BJ (cell line): ENCODE measurements around the gene SMC4. TPM values are rescaled to one million over a fixed set of nuclear protein-coding genes. Genes with fewer than 3 reads are reported as not detected.
A peak's percentile ranks its signal among the peaks of the same experiment; 100 is the strongest.

Source experiments
- CTCF ChIA-PET: fragments of 350-600 bp; formaldehyde crosslinking; extraction: SDS; loops from one replicate; lab custom pipeline; 2021; ENCODE audit warnings: antibody characterized with exemption, inconsistent platforms; lab: Yijun Ruan, JAX
- POLR2A ChIA-PET: fragments of 300-600 bp; sonication (Branson Sonifier 250); formaldehyde crosslinking; extraction: SDS; loops from one replicate; lab custom pipeline; 2021; ENCODE audit warnings: antibody characterized with exemption; lab: Charles Lee
- DNase-seq: peaks from one replicate; pipeline ENCODE4 v3.0.0-alpha.2; 2011; ENCODE audit warnings: low read depth
- H3K27me3 ChIP-seq: 2 replicates; pipeline ENCODE4 v1.6.0; 2011; ENCODE audit warnings: low read length; ENCODE audit not compliant: control insufficient read depth, insufficient read depth
- H3K36me3 ChIP-seq: 2 replicates; pipeline ENCODE4 v1.5.1; 2011; ENCODE audit warnings: low read length; ENCODE audit not compliant: control insufficient read depth, insufficient read depth
- H3K4me3 ChIP-seq: 2 replicates; pipeline ENCODE4 v1.5.1; 2011; ENCODE audit warnings: low read depth, mild to moderate bottlenecking, control low read depth, low read length
- polyA plus RNA-seq: library from polyadenylated mRNA; depleted of rRNA; stranded (reverse); fragments of >200 nt; gene quantifications from 2 replicates; pipeline ENCODE4 v1.2.3, GENCODE V29; 2011
- TF ChIP-seq, protein P1 (sequence below): IDR thresholded peaks from 2 replicates; pipeline ENCODE4 v1.5.1; 2011; ENCODE audit warnings: low read depth, mild to moderate bottlenecking, control low read depth, inconsistent platforms, low read length, moderate library complexity; ENCODE audit not compliant: insufficient read depth

SMC4 gene
- polyA plus RNA-seq, 1 experiment, result 26.1 TPM

DNA sequence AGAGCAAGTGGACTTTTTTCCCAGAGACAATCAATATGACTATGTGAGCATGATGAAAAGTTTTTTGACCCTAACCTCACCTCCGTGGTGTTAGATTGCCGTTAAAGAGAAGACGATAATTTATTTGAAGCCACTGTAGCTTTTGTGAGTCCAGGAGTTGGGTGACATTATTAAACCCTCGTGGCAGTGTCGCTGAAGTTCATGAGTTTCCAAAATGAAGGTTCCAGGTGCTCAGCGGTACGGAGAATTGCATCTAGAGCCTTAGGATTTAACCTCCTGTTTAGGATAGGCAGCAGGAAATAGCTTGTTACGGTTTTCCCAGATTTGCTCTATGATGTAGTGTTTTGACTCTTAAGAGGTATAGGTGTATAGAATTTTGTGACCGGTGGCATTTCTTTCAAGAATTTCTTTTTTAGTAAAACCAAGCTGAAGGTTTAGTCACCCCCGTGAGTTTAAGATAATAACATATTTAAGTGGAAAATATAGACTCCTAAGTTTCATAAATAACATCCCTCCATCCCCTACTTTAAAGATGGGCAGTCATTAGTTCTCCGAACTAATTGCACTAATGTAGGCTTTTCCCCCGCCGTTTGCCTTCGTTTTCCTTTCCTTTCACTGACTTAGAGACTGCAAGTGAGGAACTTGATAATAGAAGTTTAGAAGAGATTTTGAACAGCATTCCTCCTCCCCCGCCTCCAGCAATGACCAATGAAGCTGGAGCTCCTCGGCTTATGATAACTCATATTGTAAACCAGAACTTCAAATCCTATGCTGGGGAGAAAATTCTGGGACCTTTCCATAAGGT, 2.0 kb downstream of the SMC4 start:
- Histone ChIP-seq H3K4me3 (peak overlapping the region; percentile 57), H3K36me3 (no peaks in the 10 kb centered on the region), H3K27me3 (no peaks in the 10 kb centered on the region)
- POLR2A ChIA-PET, result interaction anchor here (0.7 kb wide), 1 partner anchor 40 kb away, joined by 10 read pairs; no protein-coding TSS in a partner anchor
- no peak for DNase-seq
- CTCF ChIA-PET, result interaction anchor here (0.6 to 1.6 kb wide), 3 partner anchors 10 to 246 kb away, joined by 3 to 6 read pairs (median 3); no protein-coding TSS in a partner anchor
- TF ChIP-seq, protein P1, sequence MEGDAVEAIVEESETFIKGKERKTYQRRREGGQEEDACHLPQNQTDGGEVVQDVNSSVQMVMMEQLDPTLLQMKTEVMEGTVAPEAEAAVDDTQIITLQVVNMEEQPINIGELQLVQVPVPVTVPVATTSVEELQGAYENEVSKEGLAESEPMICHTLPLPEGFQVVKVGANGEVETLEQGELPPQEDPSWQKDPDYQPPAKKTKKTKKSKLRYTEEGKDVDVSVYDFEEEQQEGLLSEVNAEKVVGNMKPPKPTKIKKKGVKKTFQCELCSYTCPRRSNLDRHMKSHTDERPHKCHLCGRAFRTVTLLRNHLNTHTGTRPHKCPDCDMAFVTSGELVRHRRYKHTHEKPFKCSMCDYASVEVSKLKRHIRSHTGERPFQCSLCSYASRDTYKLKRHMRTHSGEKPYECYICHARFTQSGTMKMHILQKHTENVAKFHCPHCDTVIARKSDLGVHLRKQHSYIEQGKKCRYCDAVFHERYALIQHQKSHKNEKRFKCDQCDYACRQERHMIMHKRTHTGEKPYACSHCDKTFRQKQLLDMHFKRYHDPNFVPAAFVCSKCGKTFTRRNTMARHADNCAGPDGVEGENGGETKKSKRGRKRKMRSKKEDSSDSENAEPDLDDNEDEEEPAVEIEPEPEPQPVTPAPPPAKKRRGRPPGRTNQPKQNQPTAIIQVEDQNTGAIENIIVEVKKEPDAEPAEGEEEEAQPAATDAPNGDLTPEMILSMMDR, result no peak

DNA sequence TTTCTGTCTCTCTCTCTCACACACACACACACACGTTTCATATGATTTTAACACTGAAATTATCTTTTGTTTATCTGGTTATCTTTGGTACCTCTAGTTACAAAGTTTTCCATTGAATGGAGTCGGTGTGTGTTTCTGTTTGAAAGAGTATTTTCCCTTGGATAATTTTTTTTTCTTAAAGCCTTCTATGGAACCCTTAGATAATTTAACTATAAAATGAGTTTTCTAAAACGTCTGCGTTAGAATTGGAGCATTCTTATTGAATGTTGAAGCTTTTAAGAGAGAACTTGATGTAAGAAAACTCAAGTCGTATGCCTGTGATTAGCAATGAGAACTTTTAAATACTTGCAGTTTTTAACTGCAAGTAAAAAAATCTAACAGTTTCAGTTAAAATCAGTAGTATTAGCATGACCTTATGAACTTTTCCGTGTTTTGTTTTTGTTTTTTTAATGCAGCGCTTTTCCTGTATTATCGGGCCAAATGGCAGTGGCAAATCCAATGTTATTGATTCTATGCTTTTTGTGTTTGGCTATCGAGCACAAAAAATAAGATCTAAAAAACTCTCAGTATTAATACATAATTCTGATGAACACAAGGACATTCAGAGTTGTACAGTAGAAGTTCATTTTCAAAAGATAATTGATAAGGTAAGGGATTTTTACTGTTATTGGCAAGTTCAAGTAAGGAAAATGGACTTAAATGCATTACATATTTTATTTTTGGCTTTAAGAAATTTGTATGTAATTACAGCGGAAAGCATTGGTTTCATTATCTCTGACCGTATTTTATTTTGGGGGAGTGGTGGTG, 3.0 kb downstream of the SMC4 start:
- H3K27me3 ChIP-seq, result no peaks in the 10 kb centered on the region
- no peaks in the 10 kb centered on the region for H3K36me3 ChIP-seq
- ChIA-PET POLR2A (interaction anchor here (0.7 kb wide), 1 partner anchor 41 kb away, joined by 10 read pairs; no protein-coding TSS in a partner anchor), CTCF (interaction anchor here (0.9 to 1.6 kb wide), 3 partner anchors 11 to 239 kb away, joined by 3 to 6 read pairs (median 6); no protein-coding TSS in a partner anchor)
- DNase-seq, result no peak
- H3K4me3 ChIP-seq, result peak overlapping the region; percentile 57
- TF ChIP-seq, protein P1, result no peak

DNA sequence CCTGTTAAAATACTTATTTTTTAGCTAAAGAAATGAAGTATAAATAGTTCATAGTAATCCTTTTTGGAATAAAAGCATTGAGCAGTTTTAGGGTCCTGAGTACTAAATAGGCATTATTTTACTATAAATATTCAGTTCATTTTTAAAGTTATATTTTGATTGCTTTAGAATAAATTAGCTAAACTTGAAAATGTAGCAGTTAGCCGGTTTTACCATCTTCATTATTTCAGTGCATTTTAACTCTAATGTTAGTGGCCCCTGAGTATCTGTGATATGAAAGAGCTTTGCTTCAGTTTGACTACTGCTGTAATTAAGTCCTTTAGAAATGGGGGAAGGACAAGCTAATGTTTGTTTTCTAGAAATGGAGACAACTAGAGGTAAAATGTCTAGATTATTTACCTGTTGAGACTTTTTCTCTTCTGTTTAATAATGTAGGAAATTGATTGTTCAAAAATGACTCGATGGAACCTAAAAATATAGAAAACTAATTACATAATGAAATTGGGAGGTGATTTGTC, 3.6 kb downstream of the SMC4 start:
- no peak for DNase-seq
- Histone ChIP-seq H3K4me3 (peak overlapping the region; percentile 57), H3K36me3 (no peaks in the 10 kb centered on the region), H3K27me3 (no peaks in the 10 kb centered on the region)
- CTCF ChIA-PET, result interaction anchor here (0.9 to 1.0 kb wide), 3 partner anchors 10 to 239 kb away, joined by 3 to 6 read pairs (median 3); no protein-coding TSS in a partner anchor
- TF ChIP-seq, protein P1, result no peak
- POLR2A ChIA-PET, result no interaction called here

DNA sequence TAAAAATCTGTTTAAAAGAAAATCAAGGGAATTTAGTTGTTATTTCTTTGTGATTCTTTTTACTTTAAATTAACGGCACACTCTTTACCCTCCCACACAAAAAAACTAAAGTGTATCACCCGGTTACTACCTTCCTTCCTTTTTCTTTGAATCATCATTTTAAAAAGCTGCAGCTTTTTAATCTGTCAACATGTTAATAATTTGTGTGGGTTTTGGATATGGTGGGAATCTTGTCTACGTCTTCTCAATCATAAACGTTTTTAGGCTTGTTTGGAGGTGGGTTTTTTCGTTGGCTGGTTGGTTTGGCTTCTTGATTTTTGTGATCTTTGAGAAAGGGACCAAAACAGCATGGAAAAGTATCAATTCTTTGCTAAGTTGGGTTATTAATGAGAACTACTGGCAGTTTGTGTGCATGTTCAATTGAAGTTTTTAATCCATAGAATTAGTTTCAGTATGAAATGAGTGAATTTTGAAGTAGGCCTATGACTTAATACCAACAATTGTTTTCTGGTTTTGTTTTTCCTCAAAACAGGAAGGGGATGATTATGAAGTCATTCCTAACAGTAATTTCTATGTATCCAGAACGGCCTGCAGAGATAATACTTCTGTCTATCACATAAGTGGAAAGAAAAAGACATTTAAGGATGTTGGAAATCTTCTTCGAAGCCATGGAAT, 4.5 kb downstream of the SMC4 start:
- DNase-seq, result no peak
- ChIA-PET CTCF (interaction anchor here (0.8 to 0.9 kb wide), 2 partner anchors 10 to 48 kb away, joined by 3 read pairs; no protein-coding TSS in a partner anchor), POLR2A (no interaction called here)
- Histone ChIP-seq H3K27me3 (no peaks in the 10 kb centered on the region), H3K36me3 (no peaks in the 10 kb centered on the region), H3K4me3 (no peak overlapping the region; the same call in 1 of the 2 replicates)
- TF ChIP-seq, protein P1, result no peak
